Activated gamma-delta T cell treated with anti-CD3 and anti-CD28 coated beads, Interleukin-2, amount 50 U/mL, for 16 hours (primary cell): ENCODE measurements around the gene GOLGA6L6.
"Not testable (repeated sequence)": the region's sequence is repeated elsewhere in the genome, so short reads cannot be mapped to it uniquely, and the experiment has no call there.

Source experiments
- DNase-seq: peaks from one replicate; pipeline ENCODE4 v3.0.0-alpha.2; 2020; ENCODE audit warnings: low read depth

The GOLGA6L6 gene

GRCh38 chr15:20541700-20542099 is at the start of gene GOLGA6L6:
TSS of gene GOLGA6L6 (minus strand) at chr15:20541800. CDS start at chr15:20541709, 91 bp downstream.
- DNase-seq: not testable (repeated sequence)

- not testable (repeated sequence) for DNase-seq
Observed at GRCh38 chr15:20590069-20590468, 48.5 kb upstream of the GOLGA6L6 start.

- DNase-seq: not testable (repeated sequence)
Observed at GRCh38 chr15:20586821-20587220, 45.2 kb upstream of the GOLGA6L6 start.

GRCh38 chr15:20582726-20583115 is 41.1 kb upstream of the GOLGA6L6 start:
- DNase-seq: not testable (repeated sequence)

GRCh38 chr15:20582109-20582725 is 40.6 kb upstream of the GOLGA6L6 start:
- DNase-seq: not testable (repeated sequence)

GRCh38 chr15:20581261-20582108 is 39.9 kb upstream of the GOLGA6L6 start:
- DNase-seq: not testable (repeated sequence)

- not testable (repeated sequence) for DNase-seq
Observed at GRCh38 chr15:20579662-20580061, 38.1 kb upstream of the GOLGA6L6 start.

- not testable (repeated sequence) for DNase-seq
Observed at GRCh38 chr15:20551289-20551688, 9.7 kb upstream of the GOLGA6L6 start.

GRCh38 chr15:20505926-20506658 is 35.5 kb downstream of the GOLGA6L6 start:
- DNase-seq: not testable (repeated sequence)

GRCh38 chr15:20502839-20503238 is 38.8 kb downstream of the GOLGA6L6 start:
- DNase-seq: not testable (repeated sequence)

GRCh38 chr15:20501512-20502222 is 39.9 kb downstream of the GOLGA6L6 start:
- DNase-seq: not testable (repeated sequence)

- not testable (repeated sequence) for DNase-seq
Observed at GRCh38 chr15:20497781-20498180, 43.8 kb downstream of the GOLGA6L6 start.

GRCh38 chr15:20493035-20493434 is 48.6 kb downstream of the GOLGA6L6 start:
- not testable (repeated sequence) for DNase-seq

GRCh38 chr15:20492598-20492997 is 49.0 kb downstream of the GOLGA6L6 start:
- not testable (repeated sequence) for DNase-seq

- not testable (repeated sequence) for DNase-seq
Observed at GRCh38 chr15:20489320-20489719, 52.3 kb downstream of the GOLGA6L6 start.
